Caco-2 (cell line): ENCODE data around the gene ATP1A1. TPM values are rescaled to one million over a fixed set of nuclear protein-coding genes. Genes with fewer than 3 reads are reported as not detected.

Experiments used
- BruUV-seq: library from RNA; stranded (reverse); fragments of 400-500 nt; replicated peaks from 2 replicates; lab custom pipeline; 2021; lab: Mats Ljungman, UMichigan
- CTCF ChIA-PET: fragments of 300-600 bp; sonication (Branson Sonifier 250); formaldehyde crosslinking; loops from one replicate; lab custom pipeline; 2022; ENCODE audit warnings: antibody characterized with exemption; lab: Charles Lee
- POLR2A ChIA-PET: fragments of 300-600 bp; sonication (Branson Sonifier 250); formaldehyde crosslinking; loops from one replicate; lab custom pipeline; 2022; ENCODE audit warnings: antibody characterized with exemption; lab: Charles Lee
- DNase-seq, 2 experiments: peaks; one replicate each; pipeline versions ENCODE4 v3.0.0 to v3.0.0-alpha.2; 2020 to 2022
- H3K27me3 ChIP-seq: replicated peaks from 2 replicates; pipeline ENCODE4 v1.6.0; 2011; ENCODE audit warnings: low read length; ENCODE audit not compliant: control insufficient read depth, insufficient read depth
- H3K36me3 ChIP-seq: 2 replicates; pipeline ENCODE4 v1.5.1; 2011; ENCODE audit warnings: low read length; ENCODE audit not compliant: control insufficient read depth, insufficient read depth
- H3K4me1 ChIP-seq: fragments of 250-450 bp; sonication (Bioruptor Pico); 2 replicates; pipeline ENCODE4 v1.5.1; 2020; ENCODE audit warnings: mild to moderate bottlenecking
- H3K4me3 ChIP-seq: 2 replicates; pipeline ENCODE4 v1.5.1; 2011; ENCODE audit warnings: low read depth, mild to moderate bottlenecking, control low read depth, low read length
- H3K9me3 ChIP-seq: fragments of 250-450 bp; sonication (Bioruptor Pico); 2 replicates; pipeline ENCODE4 v1.5.1; 2020; ENCODE audit warnings: mild to moderate bottlenecking, moderate library complexity
- H3K27ac Mint-ChIP-seq: one replicate; pipeline ENCODE4 v1.8.0; 2022; ENCODE audit warnings: mixed read lengths; ENCODE audit not compliant: unreplicated experiment
- H3K27me3 Mint-ChIP-seq: one replicate; pipeline ENCODE4 v1.8.0; 2022; ENCODE audit warnings: mixed read lengths; ENCODE audit not compliant: insufficient read depth, unreplicated experiment
- H3K36me3 Mint-ChIP-seq: one replicate; pipeline ENCODE4 v1.8.0; 2022; ENCODE audit warnings: mild to moderate bottlenecking, mixed read lengths; ENCODE audit not compliant: insufficient read depth, unreplicated experiment
- H3K4me1 Mint-ChIP-seq: one replicate; pipeline ENCODE4 v1.8.0; 2022; ENCODE audit warnings: low read depth, mixed read lengths; ENCODE audit not compliant: unreplicated experiment
- H3K4me3 Mint-ChIP-seq: one replicate; pipeline ENCODE4 v1.8.0; 2022; ENCODE audit warnings: mild to moderate bottlenecking, moderate library complexity, mixed read lengths; ENCODE audit not compliant: unreplicated experiment
- H3K9me3 Mint-ChIP-seq: one replicate; pipeline ENCODE4 v1.8.0; 2022; ENCODE audit warnings: mixed read lengths; ENCODE audit not compliant: unreplicated experiment
- CTCF ChIP-seq, 2 experiments: fragments of 200-600 bp in 1 of 2; IDR thresholded peaks; 1 replicate in 1 of 2; 2 replicates in 1 of 2; pipeline versions ENCODE4 v1.5.1 to v1.8.0; 2011 to 2022; ENCODE audit warnings: antibody characterized with exemption in 1 of 2, control low read depth in 1 of 2, inconsistent platforms in 1 of 2, low read depth in 1 of 2, low read length in 1 of 2, mild to moderate bottlenecking in 1 of 2, moderate library complexity in 1 of 2; ENCODE audit not compliant: insufficient read depth in 1 of 2, severe bottlenecking in 1 of 2, unreplicated experiment in 1 of 2
- intact Hi-C: fragments of 100-400 bp; cut with micrococcal nuclease; formaldehyde crosslinking; loops from one replicate; pipeline ENCODE4 v1.10.0; 2022; ENCODE audit not compliant: unreplicated experiment
- total RNA-seq: library from RNA; stranded (reverse); gene quantifications from 2 replicates; pipeline ENCODE4 v1.2.3, GENCODE V29; 2022

ATP1A1 gene
- total RNA-seq, 1 experiment from 2014 or later, result 508 TPM

DNA sequence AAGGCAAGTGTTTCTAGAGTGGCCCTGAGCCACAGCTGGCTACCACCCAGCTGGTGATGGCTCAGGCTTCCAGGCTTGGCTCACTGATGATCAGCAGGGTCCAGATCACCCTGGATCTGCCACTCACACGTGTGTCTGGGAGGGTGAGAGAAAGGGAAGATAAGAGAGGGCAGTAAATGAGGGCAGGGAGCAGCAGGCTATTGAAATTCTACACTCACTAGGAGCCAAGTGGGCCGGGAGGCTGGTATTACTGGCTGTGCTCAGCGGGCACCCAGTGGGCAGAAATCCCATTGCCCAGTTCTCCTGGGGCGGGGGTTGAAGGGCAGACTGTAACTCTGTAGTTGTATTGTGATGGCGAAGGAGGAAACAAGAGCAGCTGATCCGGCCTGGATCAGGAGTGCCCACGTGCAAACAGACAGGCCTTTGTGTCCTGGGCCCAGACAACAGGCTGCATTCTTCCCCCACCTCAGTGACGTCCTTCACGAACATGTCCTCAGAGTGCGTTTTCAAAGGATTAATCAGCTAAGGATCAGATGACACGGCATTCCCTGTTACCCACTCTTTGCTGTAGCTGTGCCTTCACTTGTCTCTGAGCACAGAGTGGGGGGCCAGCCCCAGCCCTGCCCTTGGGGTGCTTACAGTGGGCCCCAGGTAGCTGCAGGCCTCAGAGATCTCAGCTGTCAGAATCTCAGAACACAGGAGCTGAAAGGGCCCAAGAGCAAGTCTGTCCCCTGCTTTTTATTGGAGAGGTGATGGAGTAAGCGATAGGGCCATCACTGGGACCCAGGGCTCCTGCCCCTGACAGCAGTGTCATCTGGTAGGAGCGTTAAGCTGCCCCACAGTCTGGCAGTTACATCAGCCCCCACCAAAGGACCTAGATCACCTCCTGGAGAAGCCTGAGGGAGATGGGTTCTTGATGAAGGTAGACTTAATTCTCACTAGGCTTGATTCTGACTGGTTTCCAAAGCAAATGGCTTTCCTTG lies 60.5 kb downstream of the ATP1A1 start:
- H3K36me3 Mint-ChIP-seq, result no peaks in the 10 kb centered on the region
- Histone ChIP-seq H3K27me3 (no peaks in the 10 kb centered on the region), H3K4me1 (peaks cover 27% of the 10 kb centered on the region), H3K4me3 (no peak overlapping the region), H3K36me3 (no peaks in the 10 kb centered on the region), H3K9me3 (no peaks in the 10 kb centered on the region)
- H3K9me3 Mint-ChIP-seq, result no peaks in the 10 kb centered on the region
- POLR2A ChIA-PET, result no interaction called here
- TF ChIP-seq CTCF (IDR thresholded peaks at IDR 0.05; ENCODE audit: insufficient read depth in 1 of 2, low read depth in 1 of 2, low read length in 1 of 2, severe bottlenecking in 1 of 2, unreplicated experiment in 1 of 2), result no peak
- no peak for DNase-seq
- H3K27me3 Mint-ChIP-seq, result no peaks in the 10 kb centered on the region
- H3K4me3 Mint-ChIP-seq, result peak overlapping the region; percentile 15
- peak overlapping the region; percentile 48 for H3K27ac Mint-ChIP-seq
- no TSS peak for BruUV-seq
- CTCF ChIA-PET, result no interaction called here
- peaks cover 24% of the 10 kb centered on the region for H3K4me1 Mint-ChIP-seq
- intact Hi-C loops, result loop anchor here (2.0 to 5.0 kb wide), 2 partner anchors 15 to 44 kb away; no protein-coding TSS in a partner anchor

- Mint-ChIP-seq H3K27me3 (no peaks in the 10 kb centered on the region), H3K27ac (no peak overlapping the region), H3K36me3 (no peaks in the 10 kb centered on the region), H3K9me3 (no peaks in the 10 kb centered on the region), H3K4me3 (no peak overlapping the region), H3K4me1 (peaks cover 24% of the 10 kb centered on the region)
- no peak overlapping the region for H3K4me3 ChIP-seq
- intact Hi-C loops, result loop anchor here (5.0 kb wide), 1 partner anchor 42 kb away; no protein-coding TSS in a partner anchor
- TF ChIP-seq CTCF (IDR thresholded peaks at IDR 0.05; ENCODE audit: insufficient read depth in 1 of 2, low read depth in 1 of 2, low read length in 1 of 2, severe bottlenecking in 1 of 2, unreplicated experiment in 1 of 2), result no peak
- H3K4me1 ChIP-seq, result peaks cover 27% of the 10 kb centered on the region
- H3K36me3 ChIP-seq, result no peaks in the 10 kb centered on the region
- no peaks in the 10 kb centered on the region for H3K27me3 ChIP-seq
- ChIA-PET POLR2A (no interaction called here), CTCF (no interaction called here)
- no peaks in the 10 kb centered on the region for H3K9me3 ChIP-seq
- DNase-seq, result no peak
- no TSS peak for BruUV-seq
Observed at GRCh38 chr1:116434849-116435248, 61.8 kb downstream of the ATP1A1 start.

GRCh38 chr1:116435806-116436610 lies 63.0 kb downstream of the ATP1A1 start:
- Mint-ChIP-seq H3K36me3 (no peaks in the 10 kb centered on the region), H3K4me1 (peaks cover 24% of the 10 kb centered on the region), H3K4me3 (no peak overlapping the region), H3K27me3 (no peaks in the 10 kb centered on the region), H3K27ac (no peak overlapping the region), H3K9me3 (no peaks in the 10 kb centered on the region)
- Histone ChIP-seq H3K27me3 (no peaks in the 10 kb centered on the region), H3K4me3 (no peak overlapping the region), H3K4me1 (peaks cover 27% of the 10 kb centered on the region), H3K36me3 (no peaks in the 10 kb centered on the region), H3K9me3 (no peaks in the 10 kb centered on the region)
- DNase-seq, result no peak
- ChIA-PET CTCF (no interaction called here), POLR2A (no interaction called here)
- intact Hi-C loops, result no loop called here
- TF ChIP-seq CTCF (IDR thresholded peaks at IDR 0.05; ENCODE audit: insufficient read depth in 1 of 2, low read depth in 1 of 2, low read length in 1 of 2, severe bottlenecking in 1 of 2, unreplicated experiment in 1 of 2), result no peak
- no TSS peak for BruUV-seq
